ENCODE measurements around the gene IGF1R.

DNA sequence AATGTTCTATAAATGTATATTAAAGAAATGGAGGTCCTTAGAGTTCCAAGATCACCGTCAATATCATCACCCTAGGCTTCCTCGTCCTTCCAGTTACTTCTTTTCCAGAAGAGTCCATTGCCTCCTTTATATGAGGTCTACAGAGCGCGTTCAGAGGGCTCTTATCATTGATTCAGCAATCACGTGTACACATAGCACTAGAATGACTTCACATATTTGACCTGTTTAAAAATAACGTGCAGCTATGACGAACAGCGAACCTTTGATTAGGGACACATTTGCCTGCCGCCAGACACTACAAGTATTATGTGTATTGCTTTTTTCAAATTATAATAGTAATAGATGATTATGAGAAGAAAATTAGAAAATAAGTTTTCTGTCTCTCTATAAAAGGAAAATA, 26.0 kb downstream of the IGF1R start:
- no peak for TF ChIP-seq EP300 (IDR thresholded peaks at IDR 0.05)
- TF ChIP-seq, protein P1, sequence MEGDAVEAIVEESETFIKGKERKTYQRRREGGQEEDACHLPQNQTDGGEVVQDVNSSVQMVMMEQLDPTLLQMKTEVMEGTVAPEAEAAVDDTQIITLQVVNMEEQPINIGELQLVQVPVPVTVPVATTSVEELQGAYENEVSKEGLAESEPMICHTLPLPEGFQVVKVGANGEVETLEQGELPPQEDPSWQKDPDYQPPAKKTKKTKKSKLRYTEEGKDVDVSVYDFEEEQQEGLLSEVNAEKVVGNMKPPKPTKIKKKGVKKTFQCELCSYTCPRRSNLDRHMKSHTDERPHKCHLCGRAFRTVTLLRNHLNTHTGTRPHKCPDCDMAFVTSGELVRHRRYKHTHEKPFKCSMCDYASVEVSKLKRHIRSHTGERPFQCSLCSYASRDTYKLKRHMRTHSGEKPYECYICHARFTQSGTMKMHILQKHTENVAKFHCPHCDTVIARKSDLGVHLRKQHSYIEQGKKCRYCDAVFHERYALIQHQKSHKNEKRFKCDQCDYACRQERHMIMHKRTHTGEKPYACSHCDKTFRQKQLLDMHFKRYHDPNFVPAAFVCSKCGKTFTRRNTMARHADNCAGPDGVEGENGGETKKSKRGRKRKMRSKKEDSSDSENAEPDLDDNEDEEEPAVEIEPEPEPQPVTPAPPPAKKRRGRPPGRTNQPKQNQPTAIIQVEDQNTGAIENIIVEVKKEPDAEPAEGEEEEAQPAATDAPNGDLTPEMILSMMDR (IDR thresholded peaks at IDR 0.05): no peak
- TF ChIP-seq POLR2A (IDR thresholded peaks at IDR 0.05): no peak
- no peak for TF ChIP-seq POLR2AphosphoS5 (IDR thresholded peaks at IDR 0.05)
